ENCODE measurements around the gene GALNT5.

GALNT5 gene

DNA sequence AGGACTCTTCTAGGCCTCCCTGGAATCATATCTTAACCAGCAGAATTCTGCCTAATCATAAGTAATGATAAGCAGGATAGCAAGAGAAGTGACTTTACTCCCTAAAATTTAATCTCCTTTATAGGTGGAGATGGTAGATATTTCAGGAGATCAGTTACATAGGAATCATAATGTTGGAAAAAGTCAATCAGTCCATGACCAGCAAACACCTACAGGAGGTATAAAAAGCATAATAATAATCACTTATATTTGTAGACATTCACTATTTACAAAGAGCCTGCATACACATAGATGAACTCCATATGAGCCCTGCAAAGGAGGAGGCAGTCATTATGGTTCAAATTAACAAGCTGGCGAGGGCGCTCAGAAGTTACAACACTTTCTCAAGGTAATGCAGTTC, 2.5 kb downstream of the GALNT5 start:
- H2BK5ac ChIP-seq (ENCODE audit: low read length), result no peak overlapping the region
- H3K36me3 ChIP-seq (replicated peaks in 1 of 2; ENCODE audit: control insufficient read depth in 2 of 2, insufficient read depth in 2 of 2, low read length in 2 of 2), result no peaks in the 10 kb centered on the region
- no peak overlapping the region for H3K27ac ChIP-seq (replicated peaks; ENCODE audit: low read length)
- no peaks in the 10 kb centered on the region for H3K9me3 ChIP-seq (replicated peaks in 1 of 2; ENCODE audit: control insufficient read depth in 2 of 2, insufficient read depth in 1 of 2, low read depth in 1 of 2, low read length in 2 of 2)
- no peak overlapping the region for H3K9ac ChIP-seq (ENCODE audit: low read depth, low read length, poor library complexity)
- H3K4ac ChIP-seq (ENCODE audit: low read length), result no peak overlapping the region
- peaks cover 3 to 13% of the 10 kb centered on the region in 2 donors for H3K4me1 ChIP-seq (ENCODE audit: control insufficient read depth in 2 of 2, insufficient read depth in 1 of 2, low read depth in 1 of 2, low read length in 2 of 2)
- H3K23ac ChIP-seq (ENCODE audit: low read depth, low read length, poor library complexity), result no peak overlapping the region
- no peak overlapping the region for H3K4me2 ChIP-seq (ENCODE audit: insufficient read depth, low read length, poor library complexity, severe bottlenecking)
- no CpG with 5 or more reads among the region's 2 CpGs for WGBS, 2 donors (ENCODE audit: extremely low coverage in 2 of 2, insufficient read length in 2 of 2, insufficient replicate concordance in 1 of 2)
- H3K27me3 ChIP-seq (ENCODE audit: control insufficient read depth in 3 of 3, insufficient read depth in 3 of 3, low read depth in 1 of 3, low read length in 3 of 3), result peaks cover 0 to 4% (median 0%) of the 10 kb centered on the region in 3 experiments
- H3K18ac ChIP-seq (ENCODE audit: low read length), result no peak overlapping the region
- no peak overlapping the region for H3K14ac ChIP-seq (ENCODE audit: low read length)
- H2BK15ac ChIP-seq (ENCODE audit: low read length), result no peak overlapping the region
- DNase-seq (ENCODE audit: low spot score), result no peak
- H2BK120ac ChIP-seq (ENCODE audit: low read depth, low read length), result no peak overlapping the region
- H3K79me1 ChIP-seq (ENCODE audit: low read depth, low read length), result no peaks in the 10 kb centered on the region
- H4K8ac ChIP-seq (ENCODE audit: low read depth, low read length), result no peak overlapping the region
- H3K4me3 ChIP-seq (ENCODE audit: low read length in 2 of 2), result no peak overlapping the region
- H4K91ac ChIP-seq (ENCODE audit: low read depth, low read length, poor library complexity), result no peak overlapping the region
- no peak overlapping the region for H2AFZ ChIP-seq (ENCODE audit: low read length)
- H2BK12ac ChIP-seq (ENCODE audit: low read length), result no peak overlapping the region
- H2AK5ac ChIP-seq (ENCODE audit: low read depth, low read length), result no peak overlapping the region

DNA sequence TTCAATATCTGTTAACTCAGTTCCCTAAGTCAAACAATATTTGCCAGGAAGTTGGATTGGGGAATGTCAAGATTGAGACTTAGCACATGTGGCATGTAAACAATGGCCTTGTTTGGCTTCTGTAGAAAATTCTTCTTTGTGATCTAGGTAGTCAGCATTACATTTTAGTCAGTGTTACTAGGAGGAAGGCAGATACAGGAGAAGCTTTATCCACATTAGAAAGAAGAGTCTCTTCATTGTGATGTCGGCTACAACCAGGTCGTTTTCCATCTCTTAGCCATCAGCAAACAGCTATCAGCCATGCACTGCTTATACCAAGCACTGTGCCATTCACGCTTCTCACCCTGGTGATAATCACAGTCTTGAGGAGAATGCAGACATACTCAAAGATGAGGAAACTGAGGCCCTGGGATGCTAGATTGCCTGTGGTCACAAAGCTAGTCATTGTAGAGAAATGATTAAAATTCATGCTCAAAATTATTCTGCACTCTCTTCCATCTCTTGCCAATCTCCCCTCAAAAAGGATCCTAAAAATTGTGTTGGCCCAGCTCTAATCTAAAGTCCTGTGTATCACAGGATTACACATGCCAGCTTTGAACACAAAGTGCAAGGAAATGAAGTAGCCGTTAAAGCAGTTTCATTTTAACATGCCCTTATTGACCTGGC, 3.2 kb downstream of the GALNT5 start:
- H4K91ac ChIP-seq (ENCODE audit: low read depth, low read length, poor library complexity), result no peak overlapping the region
- H4K8ac ChIP-seq (ENCODE audit: low read depth, low read length), result no peak overlapping the region
- H3K9me3 ChIP-seq (replicated peaks in 1 of 2; ENCODE audit: control insufficient read depth in 2 of 2, insufficient read depth in 1 of 2, low read depth in 1 of 2, low read length in 2 of 2), result no peaks in the 10 kb centered on the region
- WGBS, 2 donors (ENCODE audit: extremely low coverage in 2 of 2, insufficient read length in 2 of 2, insufficient replicate concordance in 1 of 2), result no CpG with 5 or more reads among the region's 4 CpGs
- H3K4me1 ChIP-seq (ENCODE audit: control insufficient read depth in 2 of 2, insufficient read depth in 1 of 2, low read depth in 1 of 2, low read length in 2 of 2), result peaks cover 3 to 14% of the 10 kb centered on the region in 2 donors
- no peak overlapping the region for H2BK12ac ChIP-seq (ENCODE audit: low read length)
- no peaks in the 10 kb centered on the region for H3K79me1 ChIP-seq (ENCODE audit: low read depth, low read length)
- DNase-seq (ENCODE audit: low spot score), result no peak
- no peak overlapping the region for H3K23ac ChIP-seq (ENCODE audit: low read depth, low read length, poor library complexity)
- H3K9ac ChIP-seq (ENCODE audit: low read depth, low read length, poor library complexity), result no peak overlapping the region
- no peak overlapping the region for H2AFZ ChIP-seq (ENCODE audit: low read length)
- H2BK5ac ChIP-seq (ENCODE audit: low read length), result no peak overlapping the region
- no peak overlapping the region for H3K4ac ChIP-seq (ENCODE audit: low read length)
- H3K36me3 ChIP-seq (replicated peaks in 1 of 2; ENCODE audit: control insufficient read depth in 2 of 2, insufficient read depth in 2 of 2, low read length in 2 of 2), result no peaks in the 10 kb centered on the region
- H3K14ac ChIP-seq (ENCODE audit: low read length), result no peak overlapping the region
- no peak overlapping the region for H3K4me3 ChIP-seq (ENCODE audit: low read length in 2 of 2)
- H3K4me2 ChIP-seq (ENCODE audit: insufficient read depth, low read length, poor library complexity, severe bottlenecking), result no peak overlapping the region
- H3K27ac ChIP-seq (replicated peaks; ENCODE audit: low read length), result no peak overlapping the region
- H3K18ac ChIP-seq (ENCODE audit: low read length), result no peak overlapping the region
- H2BK120ac ChIP-seq (ENCODE audit: low read depth, low read length), result no peak overlapping the region
- no peak overlapping the region for H2BK15ac ChIP-seq (ENCODE audit: low read length)
- peaks cover 0 to 4% (median 0%) of the 10 kb centered on the region in 3 experiments for H3K27me3 ChIP-seq (ENCODE audit: control insufficient read depth in 3 of 3, insufficient read depth in 3 of 3, low read depth in 1 of 3, low read length in 3 of 3)
- H2AK5ac ChIP-seq (ENCODE audit: low read depth, low read length), result no peak overlapping the region

DNA sequence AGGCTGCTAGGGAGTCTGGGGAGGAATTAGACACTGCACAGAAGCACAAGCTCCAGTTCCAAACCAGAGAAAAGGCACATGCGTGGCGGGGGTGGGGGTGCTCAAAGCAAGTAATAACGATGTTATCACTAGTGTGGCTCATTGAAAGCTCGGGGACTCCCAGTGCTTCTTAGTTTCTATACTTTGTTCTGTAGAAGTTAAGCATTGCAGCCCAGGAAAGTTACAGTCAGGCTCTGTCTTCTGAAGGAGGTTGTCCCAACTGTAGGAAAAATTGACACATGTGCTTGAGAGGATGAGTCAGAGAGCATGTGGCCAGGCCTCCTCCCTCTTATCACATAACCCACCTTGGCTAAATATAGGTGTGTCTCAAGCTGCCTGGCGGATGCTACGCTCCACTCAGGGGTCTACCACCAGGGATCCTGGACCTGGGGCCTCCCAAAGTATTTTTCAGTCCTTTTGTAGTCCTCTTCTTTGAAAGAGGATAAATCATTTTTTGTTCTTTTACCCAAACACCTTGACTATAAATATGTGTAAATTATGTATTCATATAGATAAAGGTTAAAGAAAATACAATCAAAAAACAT, 3.8 kb downstream of the GALNT5 start:
- H2BK12ac ChIP-seq (ENCODE audit: low read length), result no peak overlapping the region
- no peak overlapping the region for H3K23ac ChIP-seq (ENCODE audit: low read depth, low read length, poor library complexity)
- H2BK120ac ChIP-seq (ENCODE audit: low read depth, low read length), result no peak overlapping the region
- H3K9me3 ChIP-seq (replicated peaks in 1 of 2; ENCODE audit: control insufficient read depth in 2 of 2, insufficient read depth in 1 of 2, low read depth in 1 of 2, low read length in 2 of 2), result no peaks in the 10 kb centered on the region
- H4K91ac ChIP-seq (ENCODE audit: low read depth, low read length, poor library complexity), result no peak overlapping the region
- no peak overlapping the region for H2BK15ac ChIP-seq (ENCODE audit: low read length)
- no peak overlapping the region for H3K18ac ChIP-seq (ENCODE audit: low read length)
- peaks cover 3 to 14% of the 10 kb centered on the region in 2 donors for H3K4me1 ChIP-seq (ENCODE audit: control insufficient read depth in 2 of 2, insufficient read depth in 1 of 2, low read depth in 1 of 2, low read length in 2 of 2)
- no peak overlapping the region for H2AK5ac ChIP-seq (ENCODE audit: low read depth, low read length)
- no peak overlapping the region for H4K8ac ChIP-seq (ENCODE audit: low read depth, low read length)
- H3K4me2 ChIP-seq (ENCODE audit: insufficient read depth, low read length, poor library complexity, severe bottlenecking), result no peak overlapping the region
- no peak overlapping the region for H3K4ac ChIP-seq (ENCODE audit: low read length)
- no peak overlapping the region for H2AFZ ChIP-seq (ENCODE audit: low read length)
- no peaks in the 10 kb centered on the region for H3K36me3 ChIP-seq (replicated peaks in 1 of 2; ENCODE audit: control insufficient read depth in 2 of 2, insufficient read depth in 2 of 2, low read length in 2 of 2)
- H3K14ac ChIP-seq (ENCODE audit: low read length), result no peak overlapping the region
- H2BK5ac ChIP-seq (ENCODE audit: low read length), result no peak overlapping the region
- peaks cover 0 to 4% (median 0%) of the 10 kb centered on the region in 3 experiments for H3K27me3 ChIP-seq (ENCODE audit: control insufficient read depth in 3 of 3, insufficient read depth in 3 of 3, low read depth in 1 of 3, low read length in 3 of 3)
- WGBS, 2 donors (ENCODE audit: extremely low coverage in 2 of 2, insufficient read length in 2 of 2, insufficient replicate concordance in 1 of 2), result no CpG with 5 or more reads among the region's 6 CpGs
- no peak overlapping the region for H3K4me3 ChIP-seq (ENCODE audit: low read length in 2 of 2)
- no peak overlapping the region for H3K9ac ChIP-seq (ENCODE audit: low read depth, low read length, poor library complexity)
- no peaks in the 10 kb centered on the region for H3K79me1 ChIP-seq (ENCODE audit: low read depth, low read length)
- DNase-seq (ENCODE audit: low spot score), result no peak
- H3K27ac ChIP-seq (replicated peaks; ENCODE audit: low read length), result no peak overlapping the region

DNA sequence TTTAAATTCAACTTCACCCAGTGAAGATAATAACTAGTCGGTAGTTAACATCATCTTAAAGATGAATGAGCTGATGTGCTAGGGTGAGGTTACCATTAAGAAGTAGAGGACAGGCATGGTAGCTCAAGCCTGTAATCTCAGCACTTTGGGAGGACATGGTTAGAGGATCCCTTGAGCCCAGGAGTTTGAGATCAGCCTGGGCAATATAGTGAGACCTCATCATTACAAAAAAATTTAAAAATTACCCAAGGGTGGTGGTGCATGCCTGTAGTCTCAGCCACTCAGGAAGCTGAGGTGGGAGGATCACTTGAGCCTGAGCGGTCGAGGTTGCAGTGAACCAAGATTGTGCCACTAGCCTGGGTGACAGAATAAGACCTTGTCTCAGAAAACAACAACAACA, 4.7 kb downstream of the GALNT5 start:
- H3K23ac ChIP-seq (ENCODE audit: low read depth, low read length, poor library complexity), result no peak overlapping the region
- H3K79me1 ChIP-seq (ENCODE audit: low read depth, low read length), result no peaks in the 10 kb centered on the region
- H3K27ac ChIP-seq (replicated peaks; ENCODE audit: low read length), result no peak overlapping the region
- H3K4me1 ChIP-seq (ENCODE audit: control insufficient read depth in 2 of 2, insufficient read depth in 1 of 2, low read depth in 1 of 2, low read length in 2 of 2), result peaks cover 3 to 14% of the 10 kb centered on the region in 2 donors
- DNase-seq (ENCODE audit: low spot score), result no peak
- H3K9ac ChIP-seq (ENCODE audit: low read depth, low read length, poor library complexity), result no peak overlapping the region
- H4K91ac ChIP-seq (ENCODE audit: low read depth, low read length, poor library complexity), result no peak overlapping the region
- H3K9me3 ChIP-seq (replicated peaks in 1 of 2; ENCODE audit: control insufficient read depth in 2 of 2, insufficient read depth in 1 of 2, low read depth in 1 of 2, low read length in 2 of 2), result no peaks in the 10 kb centered on the region
- no peak overlapping the region for H3K4me2 ChIP-seq (ENCODE audit: insufficient read depth, low read length, poor library complexity, severe bottlenecking)
- no peak overlapping the region for H2AK5ac ChIP-seq (ENCODE audit: low read depth, low read length)
- peaks cover 0 to 4% (median 0%) of the 10 kb centered on the region in 3 experiments for H3K27me3 ChIP-seq (ENCODE audit: control insufficient read depth in 3 of 3, insufficient read depth in 3 of 3, low read depth in 1 of 3, low read length in 3 of 3)
- no peak overlapping the region for H3K4me3 ChIP-seq (ENCODE audit: low read length in 2 of 2)
- no peak overlapping the region for H3K18ac ChIP-seq (ENCODE audit: low read length)
- H3K14ac ChIP-seq (ENCODE audit: low read length), result no peak overlapping the region
- no peak overlapping the region for H2BK15ac ChIP-seq (ENCODE audit: low read length)
- H2BK5ac ChIP-seq (ENCODE audit: low read length), result no peak overlapping the region
- no peak overlapping the region for H2BK12ac ChIP-seq (ENCODE audit: low read length)
- H2AFZ ChIP-seq (ENCODE audit: low read length), result no peak overlapping the region
- H3K4ac ChIP-seq (ENCODE audit: low read length), result no peak overlapping the region
- H4K8ac ChIP-seq (ENCODE audit: low read depth, low read length), result no peak overlapping the region
- no peak overlapping the region for H2BK120ac ChIP-seq (ENCODE audit: low read depth, low read length)
- H3K36me3 ChIP-seq (replicated peaks in 1 of 2; ENCODE audit: control insufficient read depth in 2 of 2, insufficient read depth in 2 of 2, low read length in 2 of 2), result no peaks in the 10 kb centered on the region
- no CpG with 5 or more reads among the region's 3 CpGs for WGBS, 2 donors (ENCODE audit: extremely low coverage in 2 of 2, insufficient read length in 2 of 2, insufficient replicate concordance in 1 of 2)
